Dermis blood vessel endothelial cell (primary cell): ENCODE results near the gene EN2. TPM values are rescaled to one million over a fixed set of nuclear protein-coding genes. Genes with fewer than 3 reads are reported as not detected.
"Not testable (repeated sequence)": the region's sequence is repeated elsewhere in the genome, so short reads cannot be mapped to it uniquely, and the experiment has no call there.

Experiments used
- DNase-seq: peaks from one replicate; pipeline ENCODE4 v3.0.0; 2010
- total RNA-seq: library from RNA; depleted of rRNA; stranded (reverse); fragments of >200 nt; gene quantifications from 2 replicates; pipeline ENCODE4 v1.2.3, GENCODE V29; 2014

The EN2 gene
- total RNA-seq, 1 donor from 2014 or later, result not detected

DNA sequence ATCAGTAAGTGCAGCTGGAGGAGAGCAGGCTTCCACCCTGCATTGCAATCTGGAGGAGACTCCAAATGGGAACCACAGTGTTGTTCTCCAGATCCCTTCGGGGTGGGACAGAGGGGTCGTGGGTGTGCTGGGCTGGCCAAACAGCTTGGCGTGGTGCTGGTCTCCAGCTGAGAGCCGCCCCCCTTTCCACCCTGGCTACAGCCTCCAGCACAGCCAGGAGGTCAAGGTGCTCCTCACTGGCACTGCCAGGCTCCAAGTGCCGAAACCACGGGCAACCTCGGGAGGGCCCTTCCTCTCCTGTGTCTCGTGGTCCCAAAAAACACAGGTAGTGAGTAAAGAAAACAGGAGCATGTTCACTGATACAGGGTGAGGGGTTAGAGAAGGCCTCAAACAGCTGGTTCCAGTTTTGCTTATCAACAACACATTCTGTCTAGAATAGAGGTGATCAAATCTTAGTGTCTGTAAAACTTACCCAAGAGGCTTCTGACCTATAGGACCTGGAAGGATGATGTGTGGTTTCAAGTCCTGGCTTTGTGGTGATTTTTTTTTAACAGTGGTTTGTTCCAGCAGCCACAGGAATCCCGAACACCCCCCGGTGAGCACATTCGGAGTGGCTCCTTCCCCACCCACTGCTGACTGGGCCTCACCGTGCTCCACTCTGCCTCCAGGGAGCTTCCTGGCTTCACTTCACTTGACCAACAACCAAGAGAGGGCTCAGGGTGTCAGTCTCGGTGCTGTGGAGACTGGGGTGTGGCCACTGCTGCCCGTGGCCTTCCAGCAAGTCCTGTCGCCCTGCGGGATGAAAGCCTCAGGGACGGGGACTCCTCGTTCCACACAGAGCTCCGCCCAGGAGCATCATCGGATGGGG is 31.2 kb upstream of the EN2 start:
- no peak for DNase-seq

GRCh38 chr7:155427411-155428038 is 30.4 kb upstream of the EN2 start:
- no peak for DNase-seq

- no peak for DNase-seq
These were observed 29.6 kb upstream of the EN2 start for GRCh38 chr7:155428171-155428834.

- no peak for DNase-seq
These were observed 28.3 kb upstream of the EN2 start for GRCh38 chr7:155429651-155430050.

- no peak for DNase-seq
These were observed 27.3 kb upstream of the EN2 start for GRCh38 chr7:155430606-155431005.

GRCh38 chr7:155431231-155431630 is 26.7 kb upstream of the EN2 start:
- DNase-seq, result no peak

GRCh38 chr7:155431711-155432110 is 26.2 kb upstream of the EN2 start:
- DNase-seq, result no peak

DNA sequence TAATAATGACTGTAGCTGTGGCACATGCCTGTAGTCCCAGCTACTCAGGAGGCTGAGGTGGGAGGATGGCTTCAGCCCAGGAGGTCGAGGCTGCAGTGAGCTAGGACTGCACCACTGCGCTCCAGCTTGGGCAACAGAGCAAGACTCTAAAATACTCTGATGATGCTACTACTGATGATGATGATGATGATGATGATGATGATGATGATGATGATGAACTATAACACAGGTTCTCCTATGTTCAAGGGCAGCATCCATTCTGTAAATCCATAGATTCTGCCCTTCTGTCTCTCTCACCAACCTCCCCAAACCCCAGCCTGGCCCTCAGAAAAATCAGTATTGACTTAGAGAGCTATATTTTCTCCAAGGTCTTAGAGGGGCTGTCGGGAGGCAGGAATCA is 22.8 kb upstream of the EN2 start:
- DNase-seq, result no peak

- DNase-seq, result no peak
These were observed 20.1 kb upstream of the EN2 start for GRCh38 chr7:155437836-155438235.

DNA sequence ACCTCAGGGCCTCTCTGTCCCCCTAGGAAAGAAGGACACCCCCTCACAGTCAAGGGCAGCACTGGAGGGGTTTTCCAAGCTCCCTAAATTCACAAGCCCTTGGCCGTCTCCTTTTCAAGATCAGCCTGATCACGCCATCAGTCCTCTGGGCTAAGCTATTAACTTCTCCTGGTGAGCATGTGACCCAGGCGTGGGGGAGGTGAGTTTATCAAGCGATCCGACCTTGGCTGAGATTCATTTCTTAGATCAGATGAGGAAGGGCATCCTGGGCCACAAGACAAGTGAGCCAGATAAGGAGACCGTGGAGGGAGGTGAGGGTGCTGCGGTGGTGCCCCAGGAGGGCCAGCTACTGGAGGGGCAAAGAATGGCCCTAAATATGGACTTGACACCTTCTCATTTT is 19.2 kb upstream of the EN2 start:
- no peak for DNase-seq

GRCh38 chr7:155439311-155440017 is 18.5 kb upstream of the EN2 start:
- no peak for DNase-seq

DNA sequence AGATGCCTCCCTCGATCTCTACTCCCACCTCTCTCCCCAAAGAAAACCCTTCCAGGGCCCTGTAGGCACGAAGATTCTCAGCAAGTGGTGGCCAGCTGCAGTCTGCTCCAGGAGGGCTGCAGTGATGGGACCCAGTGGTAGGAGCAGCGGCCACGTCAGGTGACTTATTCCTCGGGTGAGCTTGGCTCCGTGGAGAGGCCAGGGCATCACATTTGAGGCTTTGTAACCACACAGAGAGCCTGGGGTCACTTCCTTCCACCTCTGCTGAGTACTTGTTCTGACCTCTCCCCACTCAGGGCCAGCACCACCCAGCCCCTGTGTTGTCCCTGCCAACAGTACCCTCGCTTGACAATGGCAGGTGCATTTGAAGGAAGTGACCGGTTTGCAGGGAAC is 17.9 kb upstream of the EN2 start:
- DNase-seq, result no peak

DNA sequence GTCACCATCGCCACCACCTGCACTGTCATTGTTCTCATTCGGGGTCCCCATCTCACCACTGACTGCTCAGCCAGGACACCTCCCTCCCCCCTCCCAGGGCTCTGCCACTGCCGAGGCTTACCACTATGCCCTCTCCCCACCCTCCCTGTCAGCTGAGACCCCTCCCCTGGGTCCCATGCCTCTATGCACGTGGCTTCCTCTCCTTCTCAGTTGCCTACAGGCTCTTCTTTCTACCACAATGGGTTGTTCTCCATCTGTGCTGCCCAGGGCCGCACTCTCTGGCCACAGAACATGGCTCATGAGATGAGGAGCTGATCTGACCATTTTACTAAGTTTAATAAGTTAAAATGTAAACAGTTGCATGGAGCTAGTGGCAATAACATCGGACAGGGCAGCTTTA is 16.1 kb upstream of the EN2 start:
- DNase-seq, result no peak

- DNase-seq, result no peak
These were observed 13.2 kb upstream of the EN2 start for GRCh38 chr7:155444746-155445145.

- not testable (repeated sequence) for DNase-seq
These were observed 12.3 kb upstream of the EN2 start for GRCh38 chr7:155445606-155446005.

GRCh38 chr7:155447603-155448002 is 10.3 kb upstream of the EN2 start:
- no peak for DNase-seq

DNA sequence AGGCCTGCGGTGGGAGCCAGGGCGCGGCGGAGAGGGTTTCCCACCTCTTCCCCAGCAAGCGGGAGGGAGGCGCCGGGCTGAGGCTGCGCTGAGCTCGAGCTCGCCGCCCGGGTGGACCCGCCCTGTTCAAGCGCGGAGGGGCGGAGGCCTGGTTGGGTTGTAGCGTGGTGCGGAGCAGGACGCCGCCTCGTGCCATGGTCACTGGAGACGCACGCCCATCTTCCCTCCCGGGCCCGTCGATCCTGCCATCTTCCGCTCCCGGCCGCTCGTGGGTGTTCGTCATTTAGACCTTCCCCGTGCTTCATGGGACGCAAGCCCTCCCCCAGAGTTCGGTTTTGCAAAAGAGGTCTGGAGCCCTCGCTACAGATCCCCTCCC is 9.3 kb upstream of the EN2 start:
- no peak for DNase-seq

GRCh38 chr7:155449008-155449868 is 8.7 kb upstream of the EN2 start:
- DNase-seq, result no peak

GRCh38 chr7:155449869-155450557 is 7.9 kb upstream of the EN2 start:
- no peak for DNase-seq

DNA sequence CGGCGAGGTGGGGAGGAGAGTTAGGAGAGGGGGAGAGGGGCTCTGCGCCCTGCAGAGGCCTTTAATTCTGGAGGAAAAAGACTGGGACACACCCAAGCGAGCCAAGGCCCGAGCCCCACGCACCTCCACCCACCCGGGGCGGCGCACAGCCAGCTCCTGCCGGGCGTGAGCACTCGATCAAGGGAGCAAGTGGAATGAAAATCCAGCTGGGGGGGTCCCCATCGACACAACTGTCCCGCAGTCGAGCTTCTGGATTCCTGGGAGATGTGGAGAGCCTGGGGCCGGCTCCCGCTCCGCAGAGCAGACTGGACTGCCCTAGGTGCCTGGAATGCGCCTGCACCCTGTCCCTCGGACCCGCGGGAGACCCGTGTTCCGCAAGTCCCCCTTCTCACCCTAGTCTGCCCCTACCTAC is 7.4 kb upstream of the EN2 start:
- DNase-seq, result no peak

GRCh38 chr7:155450970-155451801 is 6.7 kb upstream of the EN2 start:
- no peak for DNase-seq
